Measurements from ENCODE around the gene ZXDC. TPM values are rescaled to one million over a fixed set of nuclear protein-coding genes. Genes with fewer than 3 reads are reported as not detected.

The ZXDC gene
- total and polyA plus RNA-seq, 11 donors, result 8.7 to 40.3 (median 19.3) TPM

DNA sequence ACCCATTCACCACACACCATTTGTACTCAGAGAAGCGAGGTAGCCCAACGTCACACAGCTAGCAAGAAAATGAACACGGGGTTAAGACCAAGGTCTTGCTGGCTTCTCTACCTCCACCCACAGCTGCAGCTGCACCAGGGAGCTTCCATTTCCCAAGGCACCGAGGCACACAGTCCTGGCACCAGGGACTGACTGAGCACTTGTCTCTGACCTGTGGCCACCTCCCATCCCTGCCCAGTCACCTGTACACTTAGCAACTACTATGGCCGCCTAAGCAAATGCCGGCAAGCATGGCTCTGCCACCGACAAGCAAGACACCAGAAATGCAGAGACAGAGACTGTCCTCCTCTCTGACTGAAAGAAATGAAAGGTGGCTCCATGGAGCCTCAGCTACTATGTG is 15.3 kb downstream of the ZXDC start:
- ATAC-seq, result no peak
- no peaks in the 10 kb centered on the region for H3K9me3 ChIP-seq
- no peak overlapping the region for H3K27ac ChIP-seq
- no peak overlapping the region for H3K4me3 ChIP-seq
- H3K27me3 ChIP-seq, result no peaks in the 10 kb centered on the region
- peaks cover 0 to 100% (median 94%) of the 10 kb centered on the region in 9 donors for H3K36me3 ChIP-seq
- 76 to 90% (median 85%) methylated on average over 7 of the region's 7 CpGs for WGBS, 4 donors
- DNase-seq, result no peak
- H3K4me1 ChIP-seq, result peaks cover 0 to 32% (median 3%) of the 10 kb centered on the region in 12 donors
- intact Hi-C loops (cut with DNase I), result loop anchor here in 1 of 10 donors (10.0 kb wide), 1 partner anchor 66 kb away; the partner anchor contains the start of gene CFAP100
- TF ChIP-seq POLR2A (IDR thresholded peaks at IDR 0.05), result no peak
- TF ChIP-seq, protein P1, sequence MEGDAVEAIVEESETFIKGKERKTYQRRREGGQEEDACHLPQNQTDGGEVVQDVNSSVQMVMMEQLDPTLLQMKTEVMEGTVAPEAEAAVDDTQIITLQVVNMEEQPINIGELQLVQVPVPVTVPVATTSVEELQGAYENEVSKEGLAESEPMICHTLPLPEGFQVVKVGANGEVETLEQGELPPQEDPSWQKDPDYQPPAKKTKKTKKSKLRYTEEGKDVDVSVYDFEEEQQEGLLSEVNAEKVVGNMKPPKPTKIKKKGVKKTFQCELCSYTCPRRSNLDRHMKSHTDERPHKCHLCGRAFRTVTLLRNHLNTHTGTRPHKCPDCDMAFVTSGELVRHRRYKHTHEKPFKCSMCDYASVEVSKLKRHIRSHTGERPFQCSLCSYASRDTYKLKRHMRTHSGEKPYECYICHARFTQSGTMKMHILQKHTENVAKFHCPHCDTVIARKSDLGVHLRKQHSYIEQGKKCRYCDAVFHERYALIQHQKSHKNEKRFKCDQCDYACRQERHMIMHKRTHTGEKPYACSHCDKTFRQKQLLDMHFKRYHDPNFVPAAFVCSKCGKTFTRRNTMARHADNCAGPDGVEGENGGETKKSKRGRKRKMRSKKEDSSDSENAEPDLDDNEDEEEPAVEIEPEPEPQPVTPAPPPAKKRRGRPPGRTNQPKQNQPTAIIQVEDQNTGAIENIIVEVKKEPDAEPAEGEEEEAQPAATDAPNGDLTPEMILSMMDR (IDR thresholded peaks at IDR 0.05), result no peak

- no peaks in the 10 kb centered on the region for H3K27me3 ChIP-seq
- 86 to 92% (median 88%) methylated on average over 9 of the region's 9 CpGs for WGBS, 4 donors
- H3K27ac ChIP-seq, result no peak overlapping the region
- no peak for ATAC-seq
- no peak for DNase-seq
- no peak overlapping the region for H3K4me3 ChIP-seq
- no peaks in the 10 kb centered on the region for H3K9me3 ChIP-seq
- H3K4me1 ChIP-seq, result peaks cover 0 to 32% (median 2%) of the 10 kb centered on the region in 12 donors
- TF ChIP-seq, protein P1 (IDR thresholded peaks at IDR 0.05), result no peak
- TF ChIP-seq POLR2A (IDR thresholded peaks at IDR 0.05), result no peak
- H3K36me3 ChIP-seq, result peaks cover 0 to 100% (median 88%) of the 10 kb centered on the region in 9 donors
- intact Hi-C loops (cut with DNase I), result loop anchor here in 1 of 10 donors (10.0 kb wide), 1 partner anchor 65 kb away; the partner anchor contains the start of gene CFAP100
Observed at GRCh38 chr3:126459763-126460127, 15.9 kb downstream of the ZXDC start.

DNA sequence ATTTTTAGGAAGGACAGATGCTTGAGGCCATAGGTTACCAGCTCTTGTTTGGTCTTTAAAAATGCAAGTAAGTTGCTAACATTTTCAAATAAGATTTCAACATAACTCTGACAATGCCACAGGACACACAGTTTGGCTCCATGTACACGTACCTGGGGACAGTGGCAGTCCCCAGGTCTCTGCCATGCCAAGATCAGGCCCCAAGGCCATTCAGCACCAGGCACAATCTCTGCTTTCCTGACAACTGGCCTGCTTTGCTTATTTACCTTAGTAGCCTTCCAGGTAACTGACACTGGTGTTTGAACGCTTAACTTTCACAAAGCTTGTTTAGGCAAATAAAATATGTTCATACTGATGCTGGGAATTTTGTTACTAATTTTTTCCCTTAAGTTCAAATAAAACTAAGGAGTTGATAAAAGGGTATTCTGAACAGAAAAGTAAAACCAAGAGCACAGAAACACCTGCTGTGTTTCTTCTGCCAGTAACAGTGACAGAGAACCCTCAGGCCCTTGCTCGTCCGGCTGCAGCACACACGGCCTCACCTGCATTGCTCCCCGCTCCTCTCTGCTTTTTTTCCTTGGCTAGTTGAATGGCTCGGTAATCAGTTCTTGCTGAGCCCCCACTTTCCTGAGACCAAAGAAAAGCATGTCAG is 16.5 kb downstream of the ZXDC start:
- no peaks in the 10 kb centered on the region for H3K27me3 ChIP-seq
- no peaks in the 10 kb centered on the region for H3K9me3 ChIP-seq
- 87 to 89% (median 88%) methylated on average over 7 of the region's 7 CpGs for WGBS, 4 donors
- H3K4me1 ChIP-seq, result peaks cover 0 to 32% (median 1%) of the 10 kb centered on the region in 12 donors
- intact Hi-C loops (cut with DNase I), result no loop called here
- ATAC-seq (no peak), DNase-seq (no peak)
- H3K4me3 ChIP-seq, result no peak overlapping the region
- peaks cover 0 to 100% (median 88%) of the 10 kb centered on the region in 9 donors for H3K36me3 ChIP-seq
- H3K27ac ChIP-seq, result no peak overlapping the region
- TF ChIP-seq, protein P1 (IDR thresholded peaks at IDR 0.05), result no peak
- TF ChIP-seq POLR2A (IDR thresholded peaks at IDR 0.05), result no peak

DNA sequence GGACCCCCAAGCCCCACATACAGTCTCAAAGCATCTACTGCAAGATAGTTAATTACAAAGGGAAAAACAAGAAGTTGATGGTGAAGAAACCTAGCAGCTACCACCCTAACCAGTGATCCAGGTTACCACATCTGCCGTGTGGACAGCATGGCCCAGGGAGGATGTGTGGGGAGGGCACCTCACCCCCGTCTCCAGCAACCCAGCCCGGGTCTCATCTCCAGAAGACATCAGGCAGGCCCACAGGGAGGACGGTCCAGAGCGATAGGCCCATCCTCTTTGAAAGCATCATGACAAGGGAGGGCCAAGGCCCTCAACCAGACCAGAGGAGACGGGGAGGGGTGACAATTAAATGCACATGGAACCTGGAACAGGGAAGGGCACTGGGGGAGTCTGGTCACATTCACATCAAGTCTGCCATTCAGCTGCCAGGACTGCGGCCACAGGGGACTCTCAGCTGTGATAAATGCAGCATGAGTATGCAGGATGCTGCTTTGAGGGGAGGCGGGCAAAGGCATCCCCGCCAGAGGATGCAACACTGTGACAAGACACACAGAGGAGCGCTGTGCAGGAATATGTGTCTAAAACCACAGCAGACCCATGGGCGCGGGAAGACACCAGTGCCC is 18.8 kb downstream of the ZXDC start:
- intact Hi-C loops (cut with DNase I), result no loop called here
- ATAC-seq (peak in 1 of 4 donors; percentile 24), DNase-seq (peak in 1 of 5 donors; percentile 9)
- Histone ChIP-seq H3K27me3 (no peaks in the 10 kb centered on the region), H3K4me1 (peaks cover 0 to 22% (median 1%) of the 10 kb centered on the region in 12 donors), H3K36me3 (peaks cover 0 to 100% (median 88%) of the 10 kb centered on the region in 9 donors), H3K4me3 (no peak overlapping the region), H3K27ac (no peak overlapping the region), H3K9me3 (no peaks in the 10 kb centered on the region)
- TF ChIP-seq, protein P1 (IDR thresholded peaks at IDR 0.05), result no peak
- TF ChIP-seq POLR2A (IDR thresholded peaks at IDR 0.05), result no peak
- WGBS, 4 donors, result 82 to 91% (median 88%) methylated on average over 9 to 12 of the region's 12 CpGs
